ENCODE results near the gene ST6GALNAC5.

ST6GALNAC5 gene

DNA sequence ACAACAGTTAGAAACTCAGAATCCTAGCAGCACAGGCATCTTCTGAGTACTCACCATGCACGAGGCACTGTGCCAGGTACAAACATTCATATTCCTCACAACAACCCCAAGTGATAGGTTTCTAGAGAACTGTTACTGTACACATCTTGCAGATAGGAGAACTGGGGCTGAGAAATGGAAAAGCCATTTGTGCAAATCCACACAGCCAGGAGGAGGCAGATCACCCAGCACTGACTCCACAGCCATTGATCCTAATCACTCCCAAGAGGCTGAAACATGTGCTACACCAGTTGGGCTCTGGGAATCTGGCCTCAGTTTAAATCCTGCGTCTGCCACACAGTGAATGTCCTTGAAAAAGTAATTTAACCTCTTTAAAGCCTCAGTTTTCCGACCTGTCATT lies 151.0 kb downstream of the ST6GALNAC5 start:
- Mint-ChIP-seq H3K4me3 (no peak overlapping the region), H3K9me3 (no peaks in the 10 kb centered on the region), H3K27me3 (ENCODE audit: low read depth) (peaks cover 4% of the 10 kb centered on the region), H3K4me1 (peaks cover 18% of the 10 kb centered on the region), H3K36me3 (ENCODE audit: low read depth) (no peaks in the 10 kb centered on the region), H3K27ac (no peak overlapping the region)
- TF ChIP-seq, protein P1, sequence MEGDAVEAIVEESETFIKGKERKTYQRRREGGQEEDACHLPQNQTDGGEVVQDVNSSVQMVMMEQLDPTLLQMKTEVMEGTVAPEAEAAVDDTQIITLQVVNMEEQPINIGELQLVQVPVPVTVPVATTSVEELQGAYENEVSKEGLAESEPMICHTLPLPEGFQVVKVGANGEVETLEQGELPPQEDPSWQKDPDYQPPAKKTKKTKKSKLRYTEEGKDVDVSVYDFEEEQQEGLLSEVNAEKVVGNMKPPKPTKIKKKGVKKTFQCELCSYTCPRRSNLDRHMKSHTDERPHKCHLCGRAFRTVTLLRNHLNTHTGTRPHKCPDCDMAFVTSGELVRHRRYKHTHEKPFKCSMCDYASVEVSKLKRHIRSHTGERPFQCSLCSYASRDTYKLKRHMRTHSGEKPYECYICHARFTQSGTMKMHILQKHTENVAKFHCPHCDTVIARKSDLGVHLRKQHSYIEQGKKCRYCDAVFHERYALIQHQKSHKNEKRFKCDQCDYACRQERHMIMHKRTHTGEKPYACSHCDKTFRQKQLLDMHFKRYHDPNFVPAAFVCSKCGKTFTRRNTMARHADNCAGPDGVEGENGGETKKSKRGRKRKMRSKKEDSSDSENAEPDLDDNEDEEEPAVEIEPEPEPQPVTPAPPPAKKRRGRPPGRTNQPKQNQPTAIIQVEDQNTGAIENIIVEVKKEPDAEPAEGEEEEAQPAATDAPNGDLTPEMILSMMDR (IDR thresholded peaks at IDR 0.05; ENCODE audit: unreplicated experiment in 3 of 3) = no peak

DNA sequence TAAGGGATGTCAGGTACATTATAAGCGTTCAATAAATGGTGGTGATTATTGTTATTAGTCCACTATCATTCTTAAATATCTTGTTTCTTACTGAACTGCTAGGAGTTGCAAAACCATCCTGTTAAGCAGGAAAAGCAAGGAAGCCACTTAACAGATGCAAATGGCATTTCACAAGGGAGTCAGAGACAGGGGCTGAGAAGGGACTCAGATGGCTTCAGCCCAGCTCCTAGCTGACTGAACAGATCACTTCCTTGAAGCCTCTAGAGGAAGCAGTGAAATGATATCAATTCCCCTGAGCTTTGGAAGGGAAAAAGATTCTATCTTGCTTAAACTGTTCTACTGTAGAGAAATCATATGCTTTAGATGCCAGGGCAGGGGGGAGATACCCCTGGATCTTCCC lies 151.5 kb downstream of the ST6GALNAC5 start:
- Mint-ChIP-seq H3K27me3 (ENCODE audit: low read depth) (peaks cover 4% of the 10 kb centered on the region), H3K9me3 (no peaks in the 10 kb centered on the region), H3K4me1 (peaks cover 18% of the 10 kb centered on the region), H3K36me3 (ENCODE audit: low read depth) (no peaks in the 10 kb centered on the region), H3K4me3 (no peak overlapping the region), H3K27ac (no peak overlapping the region)
- TF ChIP-seq, protein P1 (IDR thresholded peaks at IDR 0.05; ENCODE audit: unreplicated experiment in 3 of 3) = no peak

DNA sequence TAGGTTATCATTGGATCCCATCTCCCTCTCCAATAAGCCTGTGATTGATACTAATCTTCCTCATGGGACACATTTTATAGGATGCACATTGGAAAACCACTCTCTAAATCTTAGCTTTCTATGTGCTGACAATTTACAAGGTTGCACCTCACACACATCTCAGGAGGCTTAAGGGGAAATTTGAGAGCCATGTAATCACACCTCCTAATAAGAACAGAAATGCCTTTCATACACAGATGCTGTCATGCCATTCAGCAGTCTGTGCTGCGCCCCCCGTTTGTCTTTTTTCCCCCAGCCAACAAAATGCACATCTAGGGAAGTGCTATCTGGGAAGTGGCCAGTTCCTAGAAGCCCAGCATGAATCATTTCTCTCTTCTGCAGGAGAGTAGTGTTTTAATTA lies 154.5 kb downstream of the ST6GALNAC5 start:
- Mint-ChIP-seq H3K27me3 (ENCODE audit: low read depth) (peaks cover 4% of the 10 kb centered on the region), H3K27ac (no peak overlapping the region)

DNA sequence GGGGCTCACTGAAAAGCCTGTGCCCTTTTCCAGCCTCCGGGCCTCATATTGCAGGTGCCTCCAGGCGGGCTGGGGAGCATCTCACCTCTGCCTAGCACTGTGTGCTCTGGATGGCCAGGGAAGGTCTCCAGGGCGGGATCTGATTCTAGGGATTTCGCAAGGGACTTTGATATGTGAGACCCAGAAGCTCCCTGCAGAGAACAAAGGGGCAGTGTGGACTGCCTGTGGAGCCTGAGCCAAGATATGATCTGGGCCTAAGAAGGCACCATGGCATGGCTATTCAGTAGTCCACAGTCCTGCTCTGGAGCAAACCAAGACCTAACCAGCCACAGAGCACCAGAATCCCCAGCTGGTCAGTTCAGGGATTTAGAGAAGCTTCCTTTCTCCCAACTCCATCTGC lies 157.2 kb downstream of the ST6GALNAC5 start:
- Mint-ChIP-seq H3K9me3 (no peaks in the 10 kb centered on the region), H3K4me1 (peaks cover 22% of the 10 kb centered on the region), H3K27ac (no peak overlapping the region), H3K4me3 (no peak overlapping the region), H3K36me3 (ENCODE audit: low read depth) (no peaks in the 10 kb centered on the region), H3K27me3 (ENCODE audit: low read depth) (peaks cover 4% of the 10 kb centered on the region)
- TF ChIP-seq, protein P1 (IDR thresholded peaks at IDR 0.05; ENCODE audit: unreplicated experiment in 3 of 3) = no peak

More for the DNA sequence above, 154.5 kb downstream of the ST6GALNAC5 start:
- no peaks in the 10 kb centered on the region for H3K9me3 Mint-ChIP-seq
- no peaks in the 10 kb centered on the region for H3K36me3 Mint-ChIP-seq (ENCODE audit: low read depth)
- TF ChIP-seq, protein P1 (IDR thresholded peaks at IDR 0.05; ENCODE audit: unreplicated experiment in 3 of 3) = no peak
- H3K4me3 Mint-ChIP-seq = no peak overlapping the region
- peaks cover 10% of the 10 kb centered on the region for H3K4me1 Mint-ChIP-seq

DNA sequence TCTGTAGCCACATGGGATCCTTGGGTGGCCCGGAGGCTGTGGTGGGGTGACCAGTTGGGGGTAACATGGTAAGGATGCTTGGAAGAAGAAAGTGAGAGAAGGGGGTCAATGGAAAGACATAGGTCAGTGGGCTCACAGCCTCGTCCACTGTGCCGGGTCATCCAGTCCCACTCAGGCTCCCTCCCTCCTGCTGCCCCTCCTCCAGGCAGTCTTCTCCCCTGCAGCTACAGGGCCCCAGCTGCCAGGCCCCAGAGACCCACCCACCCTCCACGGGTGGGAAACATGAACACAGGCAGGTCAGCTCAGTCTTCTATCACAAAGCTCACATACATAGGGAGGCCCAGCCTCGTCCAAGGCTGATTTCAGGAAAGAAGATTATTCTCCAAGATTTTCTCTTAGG lies 158.3 kb downstream of the ST6GALNAC5 start:
- no peak overlapping the region for H3K27ac Mint-ChIP-seq
- no peaks in the 10 kb centered on the region for H3K36me3 Mint-ChIP-seq (ENCODE audit: low read depth)
- peaks cover 29% of the 10 kb centered on the region for H3K4me1 Mint-ChIP-seq
- H3K9me3 Mint-ChIP-seq = no peaks in the 10 kb centered on the region
- no peak overlapping the region for H3K4me3 Mint-ChIP-seq
- TF ChIP-seq, protein P1 (IDR thresholded peaks at IDR 0.05; ENCODE audit: unreplicated experiment in 3 of 3) = no peak
- peaks cover under 1% of the 10 kb centered on the region for H3K27me3 Mint-ChIP-seq (ENCODE audit: low read depth)

DNA sequence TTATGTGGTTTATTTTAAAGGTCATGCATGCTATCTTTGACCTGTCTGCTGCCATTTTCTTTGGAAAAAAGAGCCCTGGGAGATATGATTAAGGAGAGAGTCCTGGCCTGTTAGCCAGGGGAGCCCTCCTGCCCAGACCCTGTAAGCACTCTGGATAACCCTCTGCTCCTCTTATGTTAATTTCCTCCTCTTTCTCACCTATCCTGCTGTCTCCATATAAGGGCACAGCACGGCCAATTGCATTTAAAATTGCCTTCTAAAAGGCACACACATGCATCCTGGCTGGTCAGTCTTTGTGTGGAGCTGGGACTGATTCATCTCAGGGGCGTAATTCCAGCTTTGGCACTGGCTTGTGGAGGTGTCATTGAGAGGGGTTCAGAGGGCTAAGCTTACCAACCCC lies 158.9 kb downstream of the ST6GALNAC5 start:
- Mint-ChIP-seq H3K27me3 (ENCODE audit: low read depth) (no peaks in the 10 kb centered on the region), H3K27ac (no peak overlapping the region), H3K36me3 (ENCODE audit: low read depth) (no peaks in the 10 kb centered on the region), H3K4me1 (peaks cover 30% of the 10 kb centered on the region), H3K4me3 (no peak overlapping the region), H3K9me3 (no peaks in the 10 kb centered on the region)
- TF ChIP-seq, protein P1 (IDR thresholded peaks at IDR 0.05; ENCODE audit: unreplicated experiment in 3 of 3) = no peak
